Measurements from ENCODE around the gene USP51.
"Not testable (repeated sequence)": the region's sequence is repeated elsewhere in the genome, so short reads cannot be mapped to it uniquely, and the experiment has no call there.

USP51 gene
- 1.4 to 2.0 reads per million in 2 experiments for total RNA-seq

DNA sequence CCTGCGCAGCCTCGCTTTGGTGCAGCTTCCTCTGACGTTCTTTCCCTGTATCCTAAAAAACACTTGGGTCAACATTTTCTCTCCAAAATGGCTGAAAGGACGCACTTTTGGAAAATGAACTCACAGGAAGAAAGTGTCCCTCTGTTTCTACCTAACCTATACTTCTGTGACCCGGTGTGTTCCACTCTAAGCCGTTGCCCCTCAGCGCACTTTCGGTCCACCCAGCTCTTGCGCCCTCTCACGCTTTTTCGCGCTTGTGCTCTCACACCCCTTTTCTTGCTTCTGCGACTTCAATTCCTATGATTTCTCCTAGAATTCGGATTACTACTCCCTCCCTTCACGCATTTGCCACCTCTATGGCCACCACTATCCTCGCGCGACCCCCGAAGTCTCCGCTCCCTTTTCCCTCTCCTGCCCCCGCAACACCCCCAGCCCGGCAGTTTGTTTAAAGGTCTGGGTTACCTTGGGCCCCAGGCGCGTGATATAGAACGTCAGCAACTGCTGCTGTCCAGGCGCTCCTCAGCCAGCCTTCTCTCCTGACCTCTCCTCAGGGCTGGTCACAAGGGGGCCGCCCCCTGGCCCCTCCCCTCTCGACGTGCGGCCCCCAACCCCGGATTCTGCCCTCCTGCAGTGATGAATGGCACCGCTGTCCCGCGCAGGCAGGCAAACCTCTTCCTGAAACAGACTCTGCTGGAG, at the start of gene USP51:
TSS of gene USP51 (minus strand) at position 535 of the 696 bp plus-strand sequence. CDS start 909 bp downstream, outside the sequence.
- DNase-seq (ENCODE audit: low read depth), result peak; percentile 2

DNA sequence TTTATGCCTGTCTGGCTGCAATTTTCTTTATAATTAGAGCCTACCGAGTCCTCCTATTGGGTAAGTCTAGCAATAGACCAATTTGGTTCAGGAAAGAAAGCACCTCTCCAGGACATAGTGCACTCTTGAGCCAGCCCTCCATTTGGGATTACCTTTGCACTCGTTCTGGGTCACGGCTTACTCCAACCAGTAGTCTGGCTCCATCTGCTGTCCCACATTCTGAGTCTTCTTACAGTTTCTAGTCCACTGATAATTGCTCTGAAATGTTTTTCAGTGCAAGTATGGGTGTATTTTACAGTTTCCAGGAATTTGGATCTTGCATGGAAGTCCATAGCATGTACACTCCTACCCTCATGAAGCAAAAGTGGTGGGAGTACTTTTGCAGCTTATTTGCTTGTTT, 34.8 kb upstream of the USP51 start:
- DNase-seq (ENCODE audit: low read depth), result no peak

DNA sequence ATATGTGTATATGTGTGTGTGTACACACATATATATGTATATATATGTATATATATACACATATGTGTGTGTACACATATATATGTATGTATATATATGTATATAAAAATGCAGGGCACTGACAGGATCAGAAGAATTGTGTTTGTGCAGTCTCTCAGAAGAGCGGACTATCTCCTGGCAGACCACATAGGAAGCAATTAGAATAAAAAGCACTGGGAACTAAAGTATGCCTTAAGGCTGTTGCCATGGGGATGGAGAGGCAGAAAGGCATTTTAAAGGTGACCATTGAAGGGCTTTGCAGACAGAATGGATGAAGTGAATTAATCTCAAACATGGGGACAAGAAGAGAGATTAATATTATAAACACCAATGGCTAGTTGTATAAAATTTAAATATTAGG, 33.7 kb upstream of the USP51 start:
- DNase-seq (ENCODE audit: low read depth), result no peak

DNA sequence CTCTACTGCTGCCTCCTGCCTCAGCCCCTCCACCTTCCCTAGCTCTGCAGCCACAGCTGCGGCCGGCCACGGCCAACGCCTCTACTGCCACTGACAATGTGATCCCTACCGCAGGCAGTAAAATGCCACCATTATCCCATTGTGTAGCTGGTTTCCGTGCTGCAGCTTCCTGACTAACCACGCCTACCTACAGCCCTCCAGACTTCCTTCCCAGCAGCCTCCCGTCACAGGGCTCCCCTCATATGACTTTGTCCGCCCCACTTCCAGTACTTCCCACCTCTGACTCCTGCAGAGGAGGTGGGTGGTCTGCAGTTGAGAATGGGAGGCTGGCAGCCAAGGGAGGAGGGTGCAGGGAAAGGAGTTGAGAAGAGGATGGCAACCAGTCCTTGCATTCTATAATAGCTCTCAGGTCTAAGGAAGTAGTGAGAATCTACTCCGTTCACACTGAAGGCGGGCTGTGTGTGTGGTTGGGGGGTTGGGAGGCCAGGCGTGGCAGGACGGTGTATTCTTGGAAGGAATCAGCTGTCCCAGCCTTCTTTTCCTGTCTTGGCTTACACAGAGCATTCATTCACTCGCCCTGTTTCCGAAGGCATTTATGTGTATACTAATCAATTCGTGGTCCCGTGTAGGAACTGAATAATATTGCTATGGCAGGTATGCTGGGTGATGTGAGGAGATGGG, 33.1 kb upstream of the USP51 start:
- no peak for DNase-seq (ENCODE audit: low read depth)

DNA sequence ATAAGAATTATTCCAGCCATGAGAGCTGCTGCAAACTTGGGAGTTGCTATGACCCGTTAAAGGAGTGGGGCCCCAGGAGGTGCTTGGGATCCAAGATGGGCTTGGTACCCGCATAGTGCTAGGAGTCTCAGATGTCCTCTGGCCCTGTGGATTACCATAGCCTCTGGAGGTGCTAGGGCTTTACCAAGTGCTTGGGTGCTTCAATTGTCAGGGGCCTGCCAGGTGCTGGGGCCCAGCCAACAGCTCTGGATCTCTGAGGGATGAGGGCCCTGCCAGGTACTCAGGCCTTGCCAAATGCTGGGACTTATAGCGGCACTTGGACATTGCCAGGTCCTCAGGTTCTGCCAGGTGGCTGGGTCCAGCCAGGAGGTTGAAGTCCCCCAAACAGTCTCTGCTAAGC, 32.0 kb upstream of the USP51 start:
- DNase-seq (ENCODE audit: low read depth), result no peak

DNA sequence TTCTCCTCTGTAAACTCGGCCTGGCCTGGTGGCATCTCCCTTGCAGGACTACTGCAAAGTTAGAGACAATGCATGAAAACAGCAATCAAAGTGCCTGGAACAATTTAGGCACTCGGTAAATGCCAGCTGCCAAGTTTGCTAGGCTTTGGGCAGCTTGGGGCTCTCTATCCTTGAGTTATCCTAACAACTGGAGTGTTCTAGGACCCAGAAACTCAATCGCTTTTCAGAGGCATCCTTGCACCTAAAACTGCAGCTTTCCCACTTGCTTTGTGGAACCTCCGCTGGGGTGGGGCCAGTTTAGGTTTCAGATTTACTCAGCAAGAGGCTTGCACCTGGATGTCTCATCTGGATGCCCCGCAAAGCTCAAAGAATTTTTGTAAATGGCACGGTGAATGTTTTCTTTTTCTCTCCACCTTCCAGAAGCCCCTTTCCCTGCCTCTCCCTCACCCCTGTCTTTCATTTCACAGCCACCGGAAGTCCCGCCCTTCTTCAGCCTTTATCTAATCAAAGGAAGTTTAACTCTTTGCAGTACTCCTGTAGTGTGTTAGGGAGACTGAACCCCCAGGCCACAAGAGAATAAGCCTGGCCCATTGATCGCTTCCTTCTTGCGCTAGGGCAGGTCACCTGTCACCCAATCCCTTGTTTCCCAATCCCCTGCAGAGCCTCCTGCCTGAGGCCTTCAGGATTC, 27.3 kb upstream of the USP51 start:
- DNase-seq (ENCODE audit: low read depth), result not testable (repeated sequence)

DNA sequence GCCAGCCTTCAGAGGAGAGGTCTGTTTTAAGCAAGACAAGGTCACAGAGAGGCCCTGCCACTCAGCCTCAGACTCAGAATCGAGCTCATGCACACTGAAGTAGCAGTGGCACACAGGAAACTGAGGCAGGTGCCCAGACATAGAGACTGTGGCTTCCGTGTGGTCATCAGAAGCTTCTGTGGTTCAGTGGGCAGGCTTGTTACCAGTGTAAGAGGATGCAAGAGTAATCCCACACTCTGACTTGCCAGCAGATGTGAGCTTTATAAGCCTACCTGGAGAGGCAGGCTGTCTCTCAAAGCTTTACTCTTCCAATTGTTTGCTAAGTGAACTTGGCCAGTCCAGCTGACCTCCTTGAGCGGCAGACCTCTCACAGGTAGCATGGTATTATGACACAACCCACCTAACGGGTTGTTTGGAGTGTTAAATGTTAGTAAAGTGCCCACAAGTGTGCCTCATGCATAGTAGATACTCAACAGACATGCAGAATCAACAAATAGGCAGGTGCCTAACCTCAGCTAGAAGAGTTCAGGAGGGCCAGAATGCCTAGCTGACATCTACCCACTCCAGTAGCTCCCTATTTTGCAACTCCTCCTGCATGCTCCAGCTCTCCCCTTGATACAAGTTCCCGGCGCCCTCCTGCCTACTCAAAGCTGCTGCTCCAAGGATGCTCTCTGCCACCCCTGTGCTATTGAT, 23.5 kb upstream of the USP51 start:
- DNase-seq (ENCODE audit: low read depth), result not testable (repeated sequence)

DNA sequence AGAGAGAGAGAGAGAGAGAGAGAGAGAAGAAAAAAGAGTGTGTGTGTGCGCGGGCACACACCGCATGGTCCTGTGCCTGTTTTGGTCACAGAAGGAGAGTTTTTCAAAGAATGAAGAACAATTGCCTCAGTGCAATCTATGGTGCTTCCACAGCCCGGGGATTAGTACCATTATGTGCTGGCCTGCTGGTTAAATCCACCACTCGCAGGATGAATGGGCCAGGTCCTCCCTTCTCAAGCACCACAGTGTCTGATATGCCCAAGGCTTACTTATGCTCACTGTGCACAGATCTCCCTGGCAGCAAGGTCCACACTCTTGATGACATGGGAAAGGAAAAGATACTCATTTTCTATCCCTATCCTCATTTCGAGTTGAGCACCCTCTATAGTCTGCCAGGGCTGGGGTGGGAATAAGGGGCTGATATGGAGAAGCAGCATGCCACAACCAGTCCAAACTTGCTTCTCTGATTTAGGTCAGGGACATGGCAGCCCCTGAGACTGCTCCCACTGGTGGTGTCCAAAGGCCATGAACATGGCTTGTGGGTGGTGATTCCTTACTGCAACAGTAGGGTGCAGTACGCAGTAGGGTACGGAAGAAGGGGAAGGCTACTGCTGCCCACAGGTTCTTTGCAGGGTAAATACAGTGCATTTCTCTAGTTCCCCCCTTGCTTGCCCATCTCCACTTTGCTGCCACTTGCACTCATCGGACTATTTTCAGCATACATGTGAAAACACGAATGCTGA, 18.9 kb upstream of the USP51 start:
- DNase-seq (ENCODE audit: low read depth), result not testable (repeated sequence)

GRCh38 chrX:55507699-55508098, 18.1 kb upstream of the USP51 start:
- not testable (repeated sequence) for DNase-seq (ENCODE audit: low read depth)

DNA sequence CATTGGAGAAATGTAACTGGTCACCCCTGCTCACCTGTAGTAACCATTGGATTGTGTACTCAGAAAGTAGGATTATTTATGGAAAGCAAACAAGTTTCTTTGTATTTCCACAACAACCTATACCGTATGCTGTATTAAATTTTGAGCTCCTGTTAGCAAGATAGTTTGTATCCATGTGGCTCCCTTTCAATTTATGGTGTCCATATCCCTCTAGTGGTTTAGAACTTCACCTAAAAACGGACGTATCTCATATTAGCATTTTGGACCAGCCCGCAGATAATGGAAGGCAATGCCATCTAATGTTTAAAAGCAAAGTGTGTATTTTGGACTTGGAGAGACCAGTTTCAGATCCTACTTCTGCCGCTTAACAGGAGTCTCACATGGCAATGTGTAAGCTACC, 17.4 kb upstream of the USP51 start:
- DNase-seq (ENCODE audit: low read depth), result not testable (repeated sequence)

DNA sequence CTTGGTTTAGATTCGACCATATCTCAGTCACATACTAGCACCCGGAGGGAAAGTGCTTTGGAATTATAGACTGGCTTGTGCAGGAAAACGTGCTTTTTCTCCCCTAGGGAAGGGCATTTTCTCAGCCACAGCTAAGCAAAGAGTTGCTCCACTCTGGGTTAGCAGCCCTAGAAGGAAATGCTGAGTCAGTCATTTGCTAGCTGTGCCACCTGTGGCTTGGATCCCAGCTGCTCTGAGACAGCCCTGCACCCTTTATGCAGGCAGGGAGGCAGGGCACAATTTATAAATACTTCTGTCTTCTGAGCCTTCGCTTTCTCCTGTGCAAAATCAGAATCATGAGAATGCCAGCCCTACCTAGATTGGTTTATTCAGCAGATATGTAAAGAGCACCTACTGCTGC, 1.3 kb upstream of the USP51 start:
- DNase-seq (ENCODE audit: low read depth), result no peak

GRCh38 chrX:55490121-55490520, 473 bp upstream of the USP51 start:
- DNase-seq (ENCODE audit: low read depth), result no peak

DNA sequence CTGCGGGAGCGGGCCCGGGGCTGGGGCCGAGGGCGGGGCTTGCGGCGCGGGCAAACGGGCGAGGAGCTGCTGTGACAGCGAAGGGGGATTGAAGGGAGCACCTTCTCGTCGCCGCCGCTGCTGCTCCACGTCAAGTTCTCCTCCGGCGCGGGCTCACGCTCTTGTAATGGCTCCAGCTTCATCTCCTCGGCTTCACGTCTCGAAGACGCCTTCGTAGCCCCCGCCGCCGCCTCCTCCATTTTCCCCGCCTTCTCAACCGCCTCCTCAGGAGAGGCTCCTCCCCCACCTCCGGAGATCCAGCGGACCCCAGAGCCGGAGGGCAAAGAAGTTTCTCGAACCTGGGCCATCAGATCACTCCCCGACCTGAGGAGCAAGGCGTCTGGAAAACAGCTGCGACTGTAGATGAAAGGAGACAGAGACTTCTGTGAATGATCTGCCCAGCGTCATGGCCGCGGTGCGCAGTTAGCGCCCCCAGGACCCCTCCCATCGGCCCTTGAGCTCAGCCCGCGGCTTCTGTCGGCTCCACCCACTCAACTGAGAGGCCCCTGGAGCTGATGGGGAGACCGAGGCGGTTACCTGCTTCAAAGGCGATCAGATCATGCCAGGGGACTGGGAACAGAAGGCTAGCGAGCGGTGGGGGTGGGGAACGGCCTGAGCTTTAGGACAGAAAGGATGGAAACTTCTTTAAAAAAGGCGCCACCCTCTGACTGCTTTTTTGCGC, 895 bp downstream of the USP51 start:
- DNase-seq (ENCODE audit: low read depth), result peak; percentile 46

GRCh38 chrX:55488006-55488592, 1.5 kb downstream of the USP51 start:
- DNase-seq (ENCODE audit: low read depth), result no peak

- no peak for DNase-seq (ENCODE audit: low read depth)
Observed at GRCh38 chrX:55487143-55487542, 2.5 kb downstream of the USP51 start.

DNA sequence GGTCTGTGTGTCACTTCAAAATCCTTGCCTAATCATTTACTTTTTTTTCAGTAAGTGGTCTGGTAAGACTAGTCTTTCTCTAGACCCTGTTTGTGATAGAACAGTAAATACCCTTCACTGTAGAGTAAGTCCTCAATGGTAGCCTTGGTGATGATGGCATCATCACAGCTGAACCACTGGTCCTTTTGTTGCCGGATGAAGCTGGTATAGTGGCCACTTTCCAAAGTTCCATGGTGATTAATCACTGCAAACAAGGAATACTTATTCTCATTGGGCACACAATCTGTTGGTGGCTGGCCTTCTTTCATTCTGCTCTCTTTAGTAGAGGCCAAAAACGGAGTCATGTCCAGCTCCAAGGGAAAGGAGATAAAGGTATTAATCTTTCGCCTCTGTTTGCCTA, 2.9 kb downstream of the USP51 start:
- DNase-seq (ENCODE audit: low read depth), result no peak

GRCh38 chrX:55484948-55485347, 4.7 kb downstream of the USP51 start:
- no peak for DNase-seq (ENCODE audit: low read depth)

DNA sequence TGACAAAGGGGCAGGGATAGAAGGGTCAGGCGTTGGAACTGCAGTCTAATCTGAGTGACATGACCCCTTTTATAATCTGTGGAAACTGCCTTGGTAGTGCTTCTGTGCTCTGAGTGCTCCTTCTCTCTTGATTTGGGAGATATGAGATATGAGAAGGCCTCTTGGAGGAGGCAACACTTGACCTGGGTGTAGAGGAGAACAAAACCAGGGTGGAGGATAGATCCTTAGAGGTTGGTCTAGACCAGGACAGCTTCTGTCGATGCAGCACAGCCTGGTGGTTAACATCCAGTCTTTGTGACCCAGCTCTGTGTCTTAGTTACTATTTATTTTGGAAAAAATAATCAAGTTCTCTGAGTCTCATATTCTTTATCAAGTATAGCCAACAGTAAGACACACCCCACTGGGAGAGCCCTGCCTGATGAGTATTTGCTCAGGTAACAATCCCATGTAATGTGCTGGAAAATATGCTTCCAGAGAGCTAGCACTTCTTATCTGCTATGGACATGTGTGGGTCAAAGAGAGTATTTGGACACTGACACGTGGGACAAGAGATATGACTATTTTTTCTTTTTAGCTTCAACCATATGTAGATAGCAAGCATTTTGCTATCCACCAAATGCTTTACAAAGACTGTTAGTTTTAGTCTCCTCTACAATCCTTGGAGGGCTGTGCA, 9.1 kb downstream of the USP51 start:
- DNase-seq (ENCODE audit: low read depth), result no peak

- DNase-seq (ENCODE audit: low read depth), result not testable (repeated sequence)
Observed at GRCh38 chrX:55479956-55480355, 9.7 kb downstream of the USP51 start.

- DNase-seq (ENCODE audit: low read depth), result not testable (repeated sequence)
Observed at GRCh38 chrX:55465791-55466190, 23.9 kb downstream of the USP51 start.
